IPS-NIHi7 (cell line): ENCODE data around the gene TSPAN18.

ENCODE experiments used
- DNase-seq: peaks from one replicate; pipeline ENCODE4 v3.0.0; 2012; ENCODE audit warnings: mixed read lengths; ENCODE audit errors: extremely low spot score

The TSPAN18 gene

GRCh38 chr11:44759743-44760476 lies 33.1 kb downstream of the TSPAN18 start:
- DNase-seq: no peak

GRCh38 chr11:44760477-44760872 lies 33.7 kb downstream of the TSPAN18 start:
- DNase-seq: no peak

DNA sequence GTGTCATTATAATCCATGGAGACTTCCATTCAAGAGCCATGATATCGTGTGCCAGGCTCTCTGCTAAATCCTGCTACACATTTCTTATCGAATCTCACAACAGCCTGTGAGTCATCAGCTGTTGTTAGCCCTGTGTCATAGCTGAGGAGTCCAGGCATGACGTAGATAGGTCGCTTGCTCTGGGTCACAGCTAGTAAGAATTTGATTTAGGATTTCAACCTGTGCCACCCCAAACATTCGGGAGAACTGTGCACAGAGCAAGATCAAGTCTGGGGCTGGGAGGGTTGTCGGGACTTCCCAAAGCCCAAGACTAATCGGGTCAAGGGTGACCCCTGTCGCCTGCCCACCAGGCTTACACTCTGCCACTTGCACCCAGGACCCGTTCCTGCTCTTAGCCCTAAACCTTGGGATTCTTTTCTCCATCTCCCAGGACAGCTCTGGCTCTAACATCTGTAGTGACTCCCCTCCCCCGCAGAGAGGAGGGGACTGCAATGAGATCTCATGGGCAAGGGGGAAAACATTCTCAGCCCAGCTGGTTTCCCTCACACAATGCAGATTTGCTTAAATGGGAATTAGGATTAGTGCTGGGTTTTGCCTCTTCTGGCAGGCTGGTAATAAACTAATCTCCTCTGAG lies 34.3 kb downstream of the TSPAN18 start:
- peak; percentile 72 for DNase-seq

DNA sequence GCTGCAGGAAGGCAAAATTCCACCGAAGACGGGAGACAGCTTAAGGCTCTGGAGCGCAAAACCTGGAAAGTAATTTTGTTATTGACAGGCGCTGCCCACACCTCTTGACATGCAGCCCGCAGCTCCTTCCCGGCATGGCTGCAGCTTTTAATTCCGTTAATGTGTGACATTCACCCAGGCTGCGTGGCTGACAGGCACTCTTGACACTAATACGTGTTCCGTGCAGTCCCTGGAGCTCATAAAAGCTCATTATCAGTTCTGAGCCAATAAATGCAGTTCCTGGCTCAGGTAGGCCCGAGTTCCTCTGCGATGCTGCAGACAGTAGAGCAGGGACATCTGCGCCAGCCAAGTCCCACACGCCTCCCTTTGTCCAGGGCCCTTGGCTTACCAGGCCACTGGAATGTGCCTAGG lies 34.8 kb downstream of the TSPAN18 start:
- no peak for DNase-seq

DNA sequence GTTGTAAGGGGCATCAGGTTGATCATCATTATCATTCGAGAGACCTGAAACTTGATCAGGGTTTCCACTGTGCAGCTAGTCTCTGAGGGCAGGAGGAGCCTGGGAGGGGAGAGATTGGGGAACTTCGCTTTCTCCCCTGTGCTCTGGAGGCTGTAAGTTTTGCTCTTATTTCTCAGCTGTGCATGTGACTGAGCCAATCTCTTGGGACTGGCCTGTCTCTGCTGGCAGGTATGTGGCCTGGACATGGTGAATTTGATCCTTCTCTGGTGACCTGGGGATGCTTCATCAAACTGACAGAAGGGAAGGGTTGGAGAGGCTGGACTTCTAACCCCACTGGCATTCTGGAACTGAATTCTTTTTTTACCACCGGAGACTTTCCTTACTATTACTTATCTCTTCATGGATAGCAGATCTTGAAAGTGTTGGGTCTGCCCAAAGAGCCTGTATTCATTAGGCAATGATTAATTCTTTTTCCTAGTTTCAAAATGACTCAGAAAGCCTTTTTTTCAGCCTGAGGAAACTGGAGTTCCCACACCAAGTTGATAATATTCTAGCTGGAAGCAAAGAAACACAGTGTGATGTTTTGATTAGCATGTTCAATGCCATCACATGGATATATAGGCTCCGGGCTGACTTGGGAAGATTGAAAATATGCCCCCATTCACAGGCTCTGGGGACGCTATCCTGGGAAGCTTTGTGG lies 36.5 kb downstream of the TSPAN18 start:
- DNase-seq: no peak

- no peak for DNase-seq
Measured at GRCh38 chr11:44764583-44764982, 37.8 kb downstream of the TSPAN18 start.

DNA sequence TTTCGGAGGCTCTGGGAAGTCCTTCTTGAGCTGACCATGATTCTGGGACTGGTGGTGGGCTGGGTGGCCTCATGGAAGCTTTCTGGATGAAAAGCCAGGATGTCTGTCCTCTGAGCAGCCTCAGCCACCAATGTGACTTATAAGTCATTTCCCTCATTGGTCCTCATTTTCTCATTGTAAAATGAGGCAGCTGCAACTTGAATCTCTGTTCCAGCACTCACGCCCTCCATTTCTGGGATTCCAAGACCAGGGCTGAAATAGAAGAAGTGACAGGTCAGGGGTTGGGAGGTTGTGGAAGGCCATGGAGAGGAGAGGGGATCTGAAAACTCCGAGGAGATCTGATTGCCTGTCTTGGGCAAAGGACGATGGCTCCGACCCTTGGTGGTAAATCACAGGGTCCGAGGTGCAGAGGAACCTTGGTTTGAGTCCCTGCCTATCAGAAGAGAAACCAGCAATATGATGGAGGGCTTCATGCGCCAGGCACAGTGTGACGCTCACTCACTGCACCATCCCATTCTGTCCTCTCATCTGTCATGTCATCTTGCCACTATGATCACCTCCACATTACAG lies 38.3 kb downstream of the TSPAN18 start:
- DNase-seq: no peak

DNA sequence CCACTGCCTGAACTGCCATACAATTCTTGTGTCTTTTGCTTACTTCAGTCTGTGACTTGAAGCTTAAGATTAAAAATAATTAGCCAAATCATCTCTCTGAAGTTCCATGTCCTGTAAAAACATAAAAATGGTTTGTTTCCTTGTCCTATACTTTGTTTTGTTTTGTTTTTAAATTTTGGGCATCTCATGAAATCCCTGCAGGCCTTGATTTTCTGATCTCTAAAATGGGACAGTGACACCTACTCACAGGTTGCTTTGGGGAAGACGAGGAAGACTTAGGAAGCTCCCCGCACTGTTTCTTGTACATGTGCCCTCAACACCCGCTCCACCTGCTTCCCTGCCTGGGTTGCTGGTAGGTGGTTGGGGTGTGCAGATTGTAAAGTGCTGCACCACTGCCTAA lies 38.9 kb downstream of the TSPAN18 start:
- no peak for DNase-seq

- DNase-seq: no peak
Measured at GRCh38 chr11:44766112-44766971, 39.6 kb downstream of the TSPAN18 start.

DNA sequence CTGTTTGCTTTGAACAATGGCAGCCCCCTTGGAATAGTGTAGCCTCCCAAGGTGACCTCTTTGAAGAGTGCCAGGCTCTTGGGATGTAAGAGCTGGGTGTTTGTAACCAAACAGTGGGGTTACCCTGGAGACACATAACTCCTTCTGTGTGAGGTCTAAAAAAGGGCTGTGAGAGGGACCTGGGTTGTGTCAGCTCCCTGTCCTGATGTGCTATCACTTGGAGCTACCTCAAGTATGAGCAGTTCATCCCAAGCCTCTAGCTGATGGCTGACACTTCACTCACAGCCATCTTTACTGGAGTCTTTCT lies 40.2 kb downstream of the TSPAN18 start:
- DNase-seq: no peak

GRCh38 chr11:44767421-44767820 lies 40.7 kb downstream of the TSPAN18 start:
- DNase-seq: no peak

GRCh38 chr11:44770401-44770800 lies 43.6 kb downstream of the TSPAN18 start:
- no peak for DNase-seq

DNA sequence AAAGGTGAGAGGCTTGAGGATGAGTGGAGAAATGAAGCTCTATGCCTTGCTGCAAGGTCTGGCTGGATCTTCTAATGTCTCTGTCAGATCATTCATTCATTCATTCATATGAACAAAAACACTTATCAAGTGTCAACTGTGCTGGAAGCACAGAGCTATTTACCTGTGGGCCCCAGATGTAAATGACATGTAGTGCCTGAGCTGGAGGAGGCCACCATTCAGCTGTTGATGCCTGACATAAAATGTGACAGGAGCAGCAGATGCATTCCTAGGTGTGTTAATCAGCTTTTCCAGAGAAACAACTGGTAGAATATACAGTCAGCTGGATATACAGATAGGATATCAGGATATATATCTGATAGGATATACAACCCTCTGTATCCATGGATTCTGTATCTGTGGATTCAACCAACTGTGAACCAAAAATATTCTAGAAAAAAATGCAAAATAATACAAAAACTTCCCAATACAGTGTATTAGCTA lies 44.5 kb downstream of the TSPAN18 start:
- DNase-seq: no peak

DNA sequence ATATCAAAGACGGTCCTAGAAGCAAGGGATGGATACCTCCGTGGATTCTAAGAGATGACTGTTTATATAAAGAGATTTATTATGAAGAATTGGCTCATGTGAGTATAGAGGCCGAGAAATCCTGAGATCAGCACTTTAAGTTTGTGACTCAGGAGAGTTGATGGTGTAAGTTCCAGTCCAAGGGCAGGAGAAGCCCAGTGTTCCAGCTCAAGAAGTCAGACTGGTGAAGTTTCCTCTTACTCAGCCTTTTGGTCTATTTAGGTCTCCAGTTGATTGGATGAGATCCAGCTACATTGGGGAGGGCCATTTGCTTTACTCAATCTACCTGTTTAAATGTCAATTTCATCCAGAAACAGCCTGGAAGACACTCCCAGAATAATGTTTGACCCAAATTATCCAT lies 45.1 kb downstream of the TSPAN18 start:
- DNase-seq: no peak

DNA sequence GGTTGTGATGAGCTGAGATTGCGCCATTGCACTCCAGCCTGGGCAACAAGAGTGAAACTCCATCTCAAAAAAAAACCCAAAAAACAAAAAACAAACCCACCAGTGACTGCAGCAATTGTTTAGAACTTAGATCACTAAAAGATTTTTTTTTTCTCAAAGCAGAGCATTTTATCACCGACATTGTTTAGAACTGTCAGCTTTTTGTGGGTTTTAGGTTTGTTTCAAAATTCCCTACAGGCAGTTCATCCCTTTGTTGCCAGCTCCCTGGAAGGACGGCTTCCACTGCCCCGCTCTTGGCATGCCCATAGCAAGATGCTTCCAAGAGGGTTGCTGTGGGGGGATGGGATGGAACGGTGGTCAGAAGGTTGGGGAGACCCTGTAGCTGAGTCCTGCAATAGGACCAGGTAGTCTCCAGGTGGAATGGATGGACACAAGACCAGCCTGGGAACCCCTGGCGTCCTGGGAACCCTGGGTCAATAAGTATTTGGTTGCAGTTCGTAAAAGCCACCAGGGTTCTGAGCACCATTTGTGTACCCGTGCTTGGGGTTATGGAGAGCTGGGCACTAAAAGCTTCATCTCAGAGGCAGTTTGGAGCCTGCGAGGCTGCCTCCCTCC lies 46.7 kb downstream of the TSPAN18 start:
- no peak for DNase-seq

DNA sequence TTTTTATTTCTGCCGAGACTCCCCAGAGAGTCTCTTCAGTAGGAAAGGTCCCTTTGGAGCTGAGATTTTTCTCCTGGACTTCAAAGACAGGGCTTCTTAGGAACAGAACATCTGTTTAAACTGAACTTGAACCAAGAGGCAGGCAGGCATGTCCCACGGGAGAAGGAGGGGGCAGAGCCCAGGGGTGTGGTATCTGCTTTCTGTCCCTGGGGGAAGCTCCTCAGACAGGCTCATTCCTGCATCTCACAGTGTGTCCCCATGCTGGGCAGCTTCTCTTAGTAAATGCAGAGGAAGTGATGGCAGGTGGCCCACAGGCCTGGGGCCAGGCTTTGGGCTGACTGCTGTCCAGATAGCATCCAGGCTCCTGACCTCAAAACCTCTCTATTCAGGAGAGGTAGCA lies 47.3 kb downstream of the TSPAN18 start:
- peak; percentile 66 for DNase-seq

GRCh38 chr11:44774731-44775130 lies 48.0 kb downstream of the TSPAN18 start:
- no peak for DNase-seq

DNA sequence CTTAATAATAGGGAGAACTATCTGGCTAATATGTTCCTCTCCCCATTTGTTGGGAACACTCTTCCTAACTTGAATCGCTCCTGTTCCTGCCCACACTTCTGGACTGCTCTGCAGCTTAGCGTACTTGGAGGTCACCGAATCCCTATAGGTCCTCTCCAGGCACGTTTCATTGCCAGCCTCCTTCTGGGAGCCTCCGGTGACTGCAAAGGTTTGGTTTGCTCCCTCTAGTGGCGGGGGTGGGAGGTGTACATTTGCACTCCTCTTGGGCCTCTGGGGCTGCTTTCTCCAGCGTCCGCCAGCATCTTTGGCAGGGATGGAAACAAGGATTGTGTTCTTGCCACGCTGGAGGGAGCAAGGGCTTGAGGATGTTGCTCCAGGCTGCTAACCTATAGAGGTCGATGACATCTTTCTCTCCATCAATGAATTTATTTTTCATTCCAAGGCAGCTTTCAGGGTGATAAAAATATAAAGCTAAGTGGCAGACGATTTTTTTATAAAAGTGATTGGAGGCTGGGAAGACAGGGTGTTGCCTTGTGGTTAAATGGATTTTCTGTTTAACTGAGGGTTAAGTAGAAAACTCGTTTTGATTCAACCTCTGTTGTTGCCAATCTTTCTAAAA lies 48.7 kb downstream of the TSPAN18 start:
- DNase-seq: peak; percentile 83

GRCh38 chr11:44775985-44776446 lies 49.3 kb downstream of the TSPAN18 start:
- no peak for DNase-seq

DNA sequence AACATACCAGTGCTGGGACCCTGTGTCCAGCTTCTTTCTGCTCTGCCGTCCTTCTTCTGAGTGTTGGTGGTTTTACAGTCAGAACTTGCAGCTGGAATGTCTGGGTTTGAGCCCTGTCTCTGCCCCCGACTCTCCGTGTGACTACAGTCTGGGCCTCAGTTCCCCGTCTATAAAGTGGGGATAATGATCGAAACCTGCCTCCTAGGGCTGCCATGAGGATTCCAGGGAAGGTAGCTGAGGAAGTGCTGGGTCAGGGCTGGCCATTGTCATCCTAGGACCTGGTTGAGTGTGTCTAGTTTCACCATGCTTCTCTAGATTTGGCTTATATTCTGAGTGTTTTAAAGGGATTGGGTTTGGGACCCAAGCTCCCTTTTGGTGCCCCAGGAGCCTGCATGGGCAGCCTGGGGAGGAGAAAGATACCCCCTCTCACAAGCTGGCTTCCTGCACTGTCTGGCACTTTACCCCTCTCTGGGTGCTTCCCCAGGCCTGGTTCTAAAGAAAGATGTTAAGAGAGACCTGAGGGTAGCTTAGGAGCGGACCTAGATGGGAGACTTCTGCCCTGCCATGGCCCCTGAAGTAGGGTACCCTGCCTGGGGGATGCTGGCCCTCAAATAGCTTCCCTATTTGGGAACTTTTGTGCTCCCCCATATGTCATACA lies 49.9 kb downstream of the TSPAN18 start:
- no peak for DNase-seq
